GM12878 (cell line): ENCODE measurements around the gene NCKIPSD. TPM values are rescaled to one million over a fixed set of nuclear protein-coding genes. Genes with fewer than 3 reads are reported as not detected.

ENCODE experiments used
- CHD1 ChIP-seq: IDR thresholded peaks from 2 replicates; pipeline ENCODE4 v1.6.1; 2012; ENCODE audit warnings: low read depth, low read length, improper control_type of control experiment
- EP300 ChIP-seq, 2 experiments: fragments of 150-350 bp in 1 of 2; IDR thresholded peaks; 2 replicates each; pipeline ENCODE4 v1.6.1; 2011 to 2012; ENCODE audit warnings: low read depth in 2 of 2, low read length in 2 of 2, borderline replicate concordance in 1 of 2, improper control_type of control experiment in 1 of 2, inconsistent platforms in 1 of 2; ENCODE audit not compliant: control insufficient read depth in 1 of 2
- FOXM1 ChIP-seq: IDR thresholded peaks from 2 replicates; pipeline ENCODE4 v1.6.1; 2012; ENCODE audit warnings: low read depth, mild to moderate bottlenecking, inconsistent platforms, low read length, moderate library complexity
- GABPA ChIP-seq: IDR thresholded peaks from 2 replicates; pipeline ENCODE4 v1.6.1; 2014; ENCODE audit warnings: antibody characterized with exemption, low read depth, mild to moderate bottlenecking, inconsistent platforms
- HDGF ChIP-seq: fragments of 450-650 bp; IDR thresholded peaks from 2 replicates; pipeline ENCODE4 v1.6.1; 2016; ENCODE audit warnings: antibody characterized with exemption
- IRF3 ChIP-seq: fragments of 450-650 bp; IDR thresholded peaks from 2 replicates; pipeline ENCODE4 v1.6.1; 2014; ENCODE audit warnings: mild to moderate bottlenecking
- MEF2A ChIP-seq: IDR thresholded peaks from 2 replicates; pipeline ENCODE4 v1.6.1; 2011; ENCODE audit warnings: low read depth, mild to moderate bottlenecking, low read length, moderate library complexity; ENCODE audit not compliant: insufficient read depth
- NRF1 ChIP-seq: conservative IDR thresholded peaks from 2 replicates; pipeline ENCODE4 v1.6.1; 2011; ENCODE audit warnings: mild to moderate bottlenecking, low read depth, low read length, improper control_type of control experiment
- PAX8 ChIP-seq: fragments of 450-650 bp; IDR thresholded peaks from 2 replicates; pipeline ENCODE4 v1.6.1; 2017; ENCODE audit warnings: mild to moderate bottlenecking, moderate library complexity
- RAD21 ChIP-seq: IDR thresholded peaks from 2 replicates; pipeline ENCODE4 v1.6.1; 2011; ENCODE audit warnings: mild to moderate bottlenecking, low read depth, low read length, moderate library complexity; ENCODE audit not compliant: insufficient read depth
- RFX5 ChIP-seq: IDR thresholded peaks from 2 replicates; pipeline ENCODE4 v1.6.1; 2011; ENCODE audit warnings: low read depth, low read length, improper control_type of control experiment
- RUNX3 ChIP-seq: IDR thresholded peaks from 2 replicates; pipeline ENCODE4 v1.6.1; 2012; ENCODE audit warnings: low read length, inconsistent platforms
- SIX5 ChIP-seq: IDR thresholded peaks from 2 replicates; pipeline ENCODE4 v1.6.1; 2011; ENCODE audit warnings: mild to moderate bottlenecking, low read depth, low read length, moderate library complexity; ENCODE audit not compliant: severe bottlenecking
- STAT3 ChIP-seq: IDR thresholded peaks from 2 replicates; pipeline ENCODE4 v1.6.1; 2011; ENCODE audit warnings: low read depth, low read length, improper control_type of control experiment
- USF1 ChIP-seq: IDR thresholded peaks from 2 replicates; pipeline ENCODE4 v1.6.1; 2011; ENCODE audit warnings: borderline replicate concordance, low read depth, mild to moderate bottlenecking, moderate library complexity, mixed read lengths, low read length; ENCODE audit not compliant: insufficient read depth; ENCODE audit errors: extremely low read length
- USF2 ChIP-seq: IDR thresholded peaks from 2 replicates; pipeline ENCODE4 v1.6.1; 2011; ENCODE audit warnings: low read depth, low read length, improper control_type of control experiment, borderline replicate concordance
- YY1 ChIP-seq: IDR thresholded peaks from 2 replicates; pipeline ENCODE4 v1.6.1; 2011; ENCODE audit warnings: low read depth, mild to moderate bottlenecking, low read length
- ZNF274 ChIP-seq: IDR thresholded peaks from one replicate; pipeline ENCODE4 v1.8.0; 2011; ENCODE audit not compliant: insufficient read length, insufficient read depth
- polyA plus RNA-seq, 11 experiments: library from polyadenylated mRNA; depleted of rRNA in 4 of 11; unstranded in 6 of 11; stranded (reverse) in 5 of 11; fragments of >200 nt; fragmentation: Nextera tagmentation in 4 of 11; fragmentation: Illumina TruSeq in 1 of 11; extraction: Ambion mirVana in 4 of 11; extraction: Trizol in 1 of 11; gene quantifications; 1 replicate in 1 of 11; 2 replicates in 10 of 11; pipeline versions ENCODE4 v1.2.1 to v1.2.3, GENCODE V29; 2011 to 2016; ENCODE audit warnings: inconsistent platforms in 2 of 11, missing spikeins in 2 of 11, low read depth in 1 of 11
- total RNA-seq, 4 experiments: library from RNA; depleted of rRNA in 3 of 4; stranded (reverse); fragments of >200 nt in 3 of 4; fragmentation: Illumina TruSeq in 1 of 4; extraction: Trizol in 1 of 4; gene quantifications; 2 replicates each; pipeline versions ENCODE4 v1.2.1 to v1.2.3, GENCODE V29; 2013 to 2021
- TF ChIP-seq, protein P1 (sequence below): fragments of 450-650 bp; IDR thresholded peaks from 2 replicates; pipeline ENCODE4 v1.6.1; 2018; ENCODE audit warnings: mild to moderate bottlenecking, low read depth, moderate library complexity; ENCODE audit not compliant: partially characterized antibody
- TF ChIP-seq, protein P2 (sequence below): IDR thresholded peaks from 2 replicates; pipeline ENCODE4 v1.6.1; 2012; ENCODE audit warnings: low read depth, low read length, improper control_type of control experiment
- TF ChIP-seq, protein P3 (sequence below): fragments of 450-650 bp; IDR thresholded peaks from 2 replicates; pipeline ENCODE4 v1.6.1; 2017; ENCODE audit warnings: borderline replicate concordance

Gene NCKIPSD
- total and polyA plus RNA-seq, 10 of the 15 experiments (the other 5 are each of a cell fraction or from before 2014, with no cell fraction given), result 0.93 to 31.6 (median 15.2) TPM

GRCh38 chr3:48635222-48636021, 50.3 kb downstream of the NCKIPSD start, which contains the start of gene SLC26A6 (continued):
- TF ChIP-seq RUNX3 (no peak; the same call in 1 of the 2 replicates), EP300 (IDR thresholded peaks at IDR 0.05; ENCODE audit: borderline replicate concordance in 1 of 2, control insufficient read depth in 1 of 2, low read depth in 2 of 2, low read length in 2 of 2) (no peak), NRF1 (no peak), PAX8 (no peak), IRF3 (peak; percentile 64; the same call in 1 of the 2 replicates), MEF2A (no peak), ZNF274 (no peak), SIX5 (no peak), YY1 (peak; percentile 30; the same call in 1 of the 2 replicates), FOXM1 (no peak), CHD1 (no peak), USF2 (no peak), HDGF (peak; percentile 84; the same call in 1 of the 2 replicates), STAT3 (no peak), RFX5 (0 out of 2 replicates have a peak, but pooled peaks have one; percentile 28), RAD21 (peak; percentile 43), USF1 (no peak), GABPA (no peak)
- TF ChIP-seq, protein P1, sequence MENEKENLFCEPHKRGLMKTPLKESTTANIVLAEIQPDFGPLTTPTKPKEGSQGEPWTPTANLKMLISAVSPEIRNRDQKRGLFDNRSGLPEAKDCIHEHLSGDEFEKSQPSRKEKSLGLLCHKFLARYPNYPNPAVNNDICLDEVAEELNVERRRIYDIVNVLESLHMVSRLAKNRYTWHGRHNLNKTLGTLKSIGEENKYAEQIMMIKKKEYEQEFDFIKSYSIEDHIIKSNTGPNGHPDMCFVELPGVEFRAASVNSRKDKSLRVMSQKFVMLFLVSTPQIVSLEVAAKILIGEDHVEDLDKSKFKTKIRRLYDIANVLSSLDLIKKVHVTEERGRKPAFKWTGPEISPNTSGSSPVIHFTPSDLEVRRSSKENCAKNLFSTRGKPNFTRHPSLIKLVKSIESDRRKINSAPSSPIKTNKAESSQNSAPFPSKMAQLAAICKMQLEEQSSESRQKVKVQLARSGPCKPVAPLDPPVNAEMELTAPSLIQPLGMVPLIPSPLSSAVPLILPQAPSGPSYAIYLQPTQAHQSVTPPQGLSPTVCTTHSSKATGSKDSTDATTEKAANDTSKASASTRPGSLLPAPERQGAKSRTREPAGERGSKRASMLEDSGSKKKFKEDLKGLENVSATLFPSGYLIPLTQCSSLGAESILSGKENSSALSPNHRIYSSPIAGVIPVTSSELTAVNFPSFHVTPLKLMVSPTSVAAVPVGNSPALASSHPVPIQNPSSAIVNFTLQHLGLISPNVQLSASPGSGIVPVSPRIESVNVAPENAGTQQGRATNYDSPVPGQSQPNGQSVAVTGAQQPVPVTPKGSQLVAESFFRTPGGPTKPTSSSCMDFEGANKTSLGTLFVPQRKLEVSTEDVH, result no peak
- TF ChIP-seq, protein P2, sequence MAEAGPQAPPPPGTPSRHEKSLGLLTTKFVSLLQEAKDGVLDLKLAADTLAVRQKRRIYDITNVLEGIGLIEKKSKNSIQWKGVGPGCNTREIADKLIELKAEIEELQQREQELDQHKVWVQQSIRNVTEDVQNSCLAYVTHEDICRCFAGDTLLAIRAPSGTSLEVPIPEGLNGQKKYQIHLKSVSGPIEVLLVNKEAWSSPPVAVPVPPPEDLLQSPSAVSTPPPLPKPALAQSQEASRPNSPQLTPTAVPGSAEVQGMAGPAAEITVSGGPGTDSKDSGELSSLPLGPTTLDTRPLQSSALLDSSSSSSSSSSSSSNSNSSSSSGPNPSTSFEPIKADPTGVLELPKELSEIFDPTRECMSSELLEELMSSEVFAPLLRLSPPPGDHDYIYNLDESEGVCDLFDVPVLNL, result 0 out of 2 replicates have a peak, but pooled peaks have one; percentile 48
- TF ChIP-seq, protein P3, sequence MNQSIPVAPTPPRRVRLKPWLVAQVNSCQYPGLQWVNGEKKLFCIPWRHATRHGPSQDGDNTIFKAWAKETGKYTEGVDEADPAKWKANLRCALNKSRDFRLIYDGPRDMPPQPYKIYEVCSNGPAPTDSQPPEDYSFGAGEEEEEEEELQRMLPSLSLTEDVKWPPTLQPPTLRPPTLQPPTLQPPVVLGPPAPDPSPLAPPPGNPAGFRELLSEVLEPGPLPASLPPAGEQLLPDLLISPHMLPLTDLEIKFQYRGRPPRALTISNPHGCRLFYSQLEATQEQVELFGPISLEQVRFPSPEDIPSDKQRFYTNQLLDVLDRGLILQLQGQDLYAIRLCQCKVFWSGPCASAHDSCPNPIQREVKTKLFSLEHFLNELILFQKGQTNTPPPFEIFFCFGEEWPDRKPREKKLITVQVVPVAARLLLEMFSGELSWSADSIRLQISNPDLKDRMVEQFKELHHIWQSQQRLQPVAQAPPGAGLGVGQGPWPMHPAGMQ, result no peak
